ENCODE results near the gene UGT1A9. TPM values are rescaled to one million over a fixed set of nuclear protein-coding genes. Genes with fewer than 3 reads are reported as not detected.

Gene UGT1A9
- total RNA-seq, 1 donor from 2014 or later: not detected

DNA sequence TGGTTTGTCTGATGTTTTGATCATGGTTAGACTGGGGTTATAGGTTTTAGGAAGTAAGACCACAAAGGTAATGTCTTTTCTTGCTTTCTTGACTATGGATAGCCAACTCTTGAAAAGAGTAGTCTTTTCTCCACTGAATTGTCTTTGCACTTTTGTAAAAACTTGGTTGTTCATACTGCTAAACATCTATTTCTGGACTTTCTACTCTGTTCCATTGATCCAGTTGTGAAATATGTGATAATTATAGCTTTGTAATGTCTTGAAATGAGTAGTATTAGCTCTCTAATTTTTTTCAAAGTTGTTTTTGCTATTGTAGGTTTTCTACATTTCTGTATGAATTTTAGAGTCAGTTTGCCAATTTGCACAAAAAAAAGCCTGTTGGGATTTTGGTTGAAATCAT is 13.1 kb upstream of the UGT1A9 start:
- Histone ChIP-seq H3K27me3 (ENCODE audit: control insufficient read depth, insufficient read depth, low read length) (no peaks in the 10 kb centered on the region), H3K4me3 (ENCODE audit: low read depth, low read length) (no peak overlapping the region), H3K36me3 (ENCODE audit: control insufficient read depth, insufficient read depth, low read length) (no peaks in the 10 kb centered on the region)
- no peak for DNase-seq (ENCODE audit: low read depth)
- no peak for TF ChIP-seq CTCF (IDR thresholded peaks at IDR 0.05; ENCODE audit: insufficient read depth, low read length, poor library complexity, severe bottlenecking)

DNA sequence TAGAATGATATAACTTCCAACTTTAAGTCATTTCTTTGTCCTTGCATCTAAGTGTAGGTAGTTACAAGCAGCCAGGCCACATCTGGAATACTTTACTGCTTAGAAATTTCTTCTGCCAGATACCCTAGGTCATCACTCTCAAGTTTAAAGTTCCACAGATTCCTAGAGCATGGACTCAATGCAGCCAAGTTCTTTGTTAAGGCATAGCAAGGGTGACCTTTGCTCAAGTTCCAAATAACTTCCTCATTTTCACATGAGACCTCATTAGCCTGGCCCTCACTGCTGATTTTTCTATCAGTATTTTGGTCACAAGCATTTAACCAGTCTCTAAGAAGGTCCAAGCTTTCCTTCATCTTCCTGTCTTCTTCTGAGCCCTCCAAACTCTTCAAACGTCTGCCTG is 7.8 kb upstream of the UGT1A9 start:
- no peaks in the 10 kb centered on the region for H3K36me3 ChIP-seq (ENCODE audit: control insufficient read depth, insufficient read depth, low read length)
- no peak for TF ChIP-seq CTCF (IDR thresholded peaks at IDR 0.05; ENCODE audit: insufficient read depth, low read length, poor library complexity, severe bottlenecking)
- no peak overlapping the region for H3K4me3 ChIP-seq (ENCODE audit: low read depth, low read length)
- no peak for DNase-seq (ENCODE audit: low read depth)
- no peaks in the 10 kb centered on the region for H3K27me3 ChIP-seq (ENCODE audit: control insufficient read depth, insufficient read depth, low read length)

DNA sequence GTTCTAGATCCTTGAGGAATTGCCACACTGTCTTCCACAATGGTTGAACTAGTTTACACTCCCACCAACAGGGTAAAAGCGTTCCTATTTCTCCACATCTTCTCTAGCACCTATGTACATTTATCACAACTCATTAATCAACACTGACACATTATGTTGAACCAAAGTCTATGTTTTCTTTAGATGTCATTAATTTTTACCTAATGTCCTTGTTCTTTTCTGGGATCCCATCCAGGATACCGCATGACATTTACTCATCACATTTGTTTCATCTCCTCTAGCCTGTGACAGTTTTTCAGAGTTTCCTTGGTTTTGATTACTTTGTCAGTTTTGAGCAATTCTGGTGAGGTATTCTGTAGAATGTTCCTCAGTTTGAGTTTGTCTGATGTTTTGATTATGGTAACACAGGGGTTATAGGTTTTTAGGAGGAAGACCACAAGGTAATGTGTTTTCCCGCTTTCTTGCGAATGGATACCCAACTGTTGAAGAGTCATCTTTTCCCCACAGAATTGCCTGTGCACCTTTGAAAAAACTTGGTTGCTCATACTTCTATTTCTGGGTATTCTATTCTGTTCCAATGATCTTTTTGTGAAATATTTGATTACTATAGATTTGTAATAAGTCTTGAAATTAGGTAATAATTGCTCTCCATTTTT is 3.0 kb upstream of the UGT1A9 start:
- TF ChIP-seq CTCF (IDR thresholded peaks at IDR 0.05; ENCODE audit: insufficient read depth, low read length, poor library complexity, severe bottlenecking): no peak
- H3K4me3 ChIP-seq (ENCODE audit: low read depth, low read length): no peak overlapping the region
- no peaks in the 10 kb centered on the region for H3K36me3 ChIP-seq (ENCODE audit: control insufficient read depth, insufficient read depth, low read length)
- DNase-seq (ENCODE audit: low read depth): peak; percentile 35
- no peaks in the 10 kb centered on the region for H3K27me3 ChIP-seq (ENCODE audit: control insufficient read depth, insufficient read depth, low read length)

GRCh38 chr2:233672886-233673285 is 1.2 kb downstream of the UGT1A9 start:
- no peaks in the 10 kb centered on the region for H3K36me3 ChIP-seq (ENCODE audit: control insufficient read depth, insufficient read depth, low read length)
- no peak overlapping the region for H3K4me3 ChIP-seq (ENCODE audit: low read depth, low read length)
- no peak for DNase-seq (ENCODE audit: low read depth)
- no peak for TF ChIP-seq CTCF (IDR thresholded peaks at IDR 0.05; ENCODE audit: insufficient read depth, low read length, poor library complexity, severe bottlenecking)
- no peaks in the 10 kb centered on the region for H3K27me3 ChIP-seq (ENCODE audit: control insufficient read depth, insufficient read depth, low read length)

DNA sequence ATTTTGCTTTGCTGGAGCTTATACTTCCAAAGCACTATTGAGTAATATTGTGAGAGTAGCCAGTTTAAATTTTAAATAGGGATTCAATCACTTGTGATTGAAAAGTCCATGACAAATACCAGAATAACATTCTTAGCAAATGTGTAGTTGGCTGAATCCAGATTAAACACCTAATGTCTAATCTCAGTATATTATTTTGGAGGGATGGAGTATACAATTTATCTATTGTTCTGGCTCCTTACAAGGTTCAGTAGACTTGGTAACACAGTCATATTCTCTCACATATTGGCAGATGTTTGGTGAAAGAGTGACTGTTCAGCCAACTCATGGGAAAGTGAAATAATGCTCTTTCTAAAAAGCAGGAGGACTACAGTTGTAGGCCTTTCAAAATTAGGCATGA is 2.2 kb downstream of the UGT1A9 start:
- Histone ChIP-seq H3K36me3 (ENCODE audit: control insufficient read depth, insufficient read depth, low read length) (no peaks in the 10 kb centered on the region), H3K27me3 (ENCODE audit: control insufficient read depth, insufficient read depth, low read length) (no peaks in the 10 kb centered on the region), H3K4me3 (ENCODE audit: low read depth, low read length) (no peak overlapping the region)
- TF ChIP-seq CTCF (IDR thresholded peaks at IDR 0.05; ENCODE audit: insufficient read depth, low read length, poor library complexity, severe bottlenecking): no peak
- DNase-seq (ENCODE audit: low read depth): no peak

DNA sequence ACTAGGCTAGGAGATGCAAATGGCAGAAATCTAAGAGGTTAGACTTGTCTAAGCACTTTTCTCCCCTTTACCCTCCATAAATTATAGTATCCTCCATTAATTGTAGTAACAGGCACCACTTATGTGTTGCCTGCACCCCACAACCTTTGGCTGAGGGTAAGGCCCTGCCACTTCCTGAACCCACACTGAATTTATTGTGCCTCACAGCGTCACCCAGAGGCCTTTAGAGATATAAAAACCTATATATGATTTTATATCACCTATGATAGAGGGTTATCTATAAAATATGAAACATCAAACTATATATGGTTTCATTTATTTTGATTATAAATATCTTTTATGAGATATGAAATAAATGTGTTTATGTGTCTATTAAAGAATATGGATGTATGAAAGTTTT is 2.6 kb downstream of the UGT1A9 start:
- TF ChIP-seq CTCF (IDR thresholded peaks at IDR 0.05; ENCODE audit: insufficient read depth, low read length, poor library complexity, severe bottlenecking): no peak
- no peaks in the 10 kb centered on the region for H3K36me3 ChIP-seq (ENCODE audit: control insufficient read depth, insufficient read depth, low read length)
- H3K27me3 ChIP-seq (ENCODE audit: control insufficient read depth, insufficient read depth, low read length): no peaks in the 10 kb centered on the region
- no peak for DNase-seq (ENCODE audit: low read depth)
- no peak overlapping the region for H3K4me3 ChIP-seq (ENCODE audit: low read depth, low read length)

Data from kidney epithelial cell (primary cell).